Right ventricle myocardium inferior (tissue), 1 donor: Measurements from ENCODE around the gene FFAR4. TPM values are rescaled to one million over a fixed set of nuclear protein-coding genes. Genes with fewer than 3 reads are reported as not detected.

Experiments used
- ATAC-seq: fragments of 200-7000 bp; cut with Tn5 transposase; one replicate; pipeline ENCODE4 v1.9.1; 2020; ENCODE audit warnings: mild to moderate bottlenecking, moderate library complexity
- DNase-seq: peaks from one replicate; pipeline ENCODE4 v3.0.0; 2021; ENCODE audit errors: missing footprints
- intact Hi-C: fragments of 100-400 bp; cut with DNase I; formaldehyde crosslinking; loops from one replicate; pipeline ENCODE4 v1.11.0; 2022
- total RNA-seq: library from RNA; stranded (reverse); fragmentation: NEBNext Ultra II Directional; extraction: Animal tissue kit (Norgen Biotek cat#: 25700); gene quantifications from one replicate; pipeline ENCODE4 v1.2.1, GENCODE V29; 2021
- donor health status: DM: no; HTN: yes; CAD: no; lungs with severe emphysema.

Gene FFAR4
- total RNA-seq, 1 donor from 2014 or later, result 0.24 TPM

DNA sequence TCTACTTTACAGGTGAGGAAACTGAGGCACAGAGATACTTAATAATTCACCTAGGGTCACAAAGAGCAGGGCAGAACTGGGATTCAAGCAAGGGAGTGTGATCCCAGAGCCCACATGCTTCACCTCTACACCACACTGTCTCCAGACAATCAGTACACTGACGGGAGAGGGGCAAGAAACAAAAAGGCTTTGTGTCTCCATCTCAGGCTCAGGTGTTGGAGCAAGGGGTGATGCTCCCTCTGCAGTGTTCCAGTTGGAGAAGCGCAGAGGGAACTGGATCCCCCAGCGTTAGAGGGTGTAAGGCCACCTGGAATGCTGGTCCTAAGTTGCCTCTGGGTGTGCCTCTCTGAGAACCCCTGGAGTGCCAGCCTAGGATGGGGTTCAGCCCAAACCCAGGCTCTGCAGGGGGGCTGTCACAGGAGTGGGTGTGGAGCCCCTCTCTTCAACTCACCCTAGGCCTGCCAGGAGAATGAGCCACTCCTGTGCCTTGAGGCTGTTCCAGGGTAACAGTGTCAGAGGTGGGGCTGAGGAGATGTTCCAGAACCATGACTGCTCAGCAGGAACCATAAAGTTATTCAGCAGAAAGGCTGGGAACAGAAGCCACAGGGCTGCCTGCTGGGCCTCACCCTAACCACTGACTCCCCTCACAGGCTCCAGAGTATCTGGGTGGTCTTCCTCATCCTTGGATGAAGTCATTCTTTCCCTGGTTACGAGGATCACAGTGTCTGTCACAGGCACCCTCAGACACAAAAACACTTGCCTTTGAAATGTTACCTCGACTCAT lies 29.1 kb downstream of the FFAR4 start:
- intact Hi-C loops, result no loop called here
- DNase-seq, result no peak
- no peak for ATAC-seq

DNA sequence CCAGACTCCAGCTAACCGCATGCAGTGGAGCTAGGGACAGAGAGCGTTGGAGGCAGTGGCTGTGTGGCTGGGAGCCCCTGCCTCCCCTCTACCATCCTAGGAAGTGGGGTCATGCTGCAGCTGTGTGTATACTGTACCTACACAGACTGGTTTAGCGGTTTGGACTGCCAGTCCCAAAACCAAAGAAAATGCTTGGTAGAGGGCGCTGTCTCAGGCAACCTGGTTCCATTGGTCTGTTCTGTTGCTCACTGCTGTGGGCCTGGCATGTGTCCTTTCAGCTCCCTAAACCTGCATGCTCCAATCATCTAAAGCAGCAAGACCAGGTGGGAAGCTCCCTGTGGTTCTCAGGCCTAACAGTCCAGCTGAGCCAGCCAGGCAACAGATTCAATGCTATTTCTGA lies 30.1 kb downstream of the FFAR4 start:
- ATAC-seq (no peak), DNase-seq (no peak)
- intact Hi-C loops, result no loop called here

DNA sequence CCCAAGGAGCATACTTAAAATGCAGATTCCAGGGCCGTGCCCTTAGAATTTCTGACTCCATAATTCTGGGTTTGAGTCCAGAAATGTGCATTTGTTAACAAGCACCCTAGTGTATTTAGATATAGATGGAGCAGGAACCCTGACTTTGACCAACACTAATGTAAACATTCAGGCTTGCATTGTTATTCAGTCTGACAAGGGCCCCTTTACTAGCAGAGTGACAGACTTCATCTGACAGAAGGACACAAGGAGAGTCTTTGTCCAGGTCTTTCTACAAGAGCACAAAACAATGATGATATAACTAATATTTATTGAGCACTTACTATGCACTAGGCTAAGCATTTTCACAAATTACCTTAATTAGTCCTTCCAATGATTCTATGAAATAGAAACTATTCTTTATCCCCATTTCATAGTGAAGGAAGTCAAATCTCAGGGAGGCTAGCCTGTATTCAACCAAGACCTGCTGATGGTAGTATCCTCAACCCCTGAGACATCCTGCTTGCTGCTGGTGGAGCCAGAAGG lies 30.7 kb downstream of the FFAR4 start:
- ATAC-seq (no peak), DNase-seq (no peak)
- intact Hi-C loops, result no loop called here

DNA sequence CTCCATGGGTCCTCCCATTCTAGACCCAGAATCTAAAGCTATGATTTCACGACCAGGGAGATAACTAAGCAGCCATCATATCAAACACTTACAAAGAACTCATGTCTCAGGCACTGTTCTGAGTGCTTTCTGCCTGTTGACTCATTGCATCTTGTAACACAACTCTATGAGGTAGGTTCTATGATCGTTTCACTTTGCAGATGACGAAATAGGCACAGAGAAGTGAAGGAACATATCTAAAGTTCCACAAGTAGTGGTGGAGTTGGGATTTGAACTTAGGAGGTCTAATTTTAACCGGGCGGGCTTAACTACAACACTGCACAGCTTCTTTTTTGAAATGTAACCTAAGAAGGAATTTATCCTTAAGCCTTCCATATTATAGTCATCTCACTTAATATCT lies 31.7 kb downstream of the FFAR4 start:
- intact Hi-C loops, result no loop called here
- ATAC-seq (no peak), DNase-seq (no peak)

DNA sequence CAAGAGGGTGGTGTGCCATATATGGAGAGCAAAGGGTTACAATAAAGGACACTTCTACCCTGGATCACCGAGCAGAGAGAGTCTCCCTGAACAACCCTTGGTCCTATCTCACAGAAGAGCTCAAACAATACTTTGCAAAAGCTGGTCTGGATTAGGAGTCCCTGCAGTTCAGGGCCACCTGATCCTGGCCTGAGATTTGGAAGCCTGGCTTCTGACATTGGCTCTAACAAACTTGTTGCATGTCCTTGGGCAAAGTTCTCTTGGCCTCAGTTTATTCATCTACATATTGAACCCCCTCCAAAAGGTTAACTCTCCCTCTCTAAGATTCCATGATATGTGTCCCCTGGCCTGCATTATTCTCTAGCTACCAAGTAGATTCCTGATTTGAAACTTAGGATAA lies 32.9 kb downstream of the FFAR4 start:
- intact Hi-C loops, result no loop called here
- no peak for ATAC-seq
- no peak for DNase-seq

DNA sequence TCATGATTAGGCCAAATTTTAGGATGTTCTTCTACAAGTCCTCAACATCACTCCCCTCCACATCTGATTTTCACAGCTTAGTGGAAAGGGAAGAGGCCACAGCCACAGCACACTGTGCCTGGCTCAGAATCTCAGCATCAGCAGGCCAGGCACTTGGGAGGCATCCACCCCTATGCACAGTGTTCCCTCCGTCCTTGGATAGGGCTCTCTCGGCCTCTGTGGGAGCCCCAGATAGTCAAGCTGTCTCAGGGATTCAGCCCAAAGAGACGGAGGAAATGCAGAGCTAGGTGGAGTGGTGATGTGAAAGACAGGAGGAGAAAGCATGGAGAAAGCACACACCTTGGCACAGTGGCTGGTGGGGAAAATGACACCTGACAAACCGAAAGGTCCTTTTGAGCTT lies 33.3 kb downstream of the FFAR4 start:
- DNase-seq (no peak), ATAC-seq (no peak)
- intact Hi-C loops, result no loop called here

DNA sequence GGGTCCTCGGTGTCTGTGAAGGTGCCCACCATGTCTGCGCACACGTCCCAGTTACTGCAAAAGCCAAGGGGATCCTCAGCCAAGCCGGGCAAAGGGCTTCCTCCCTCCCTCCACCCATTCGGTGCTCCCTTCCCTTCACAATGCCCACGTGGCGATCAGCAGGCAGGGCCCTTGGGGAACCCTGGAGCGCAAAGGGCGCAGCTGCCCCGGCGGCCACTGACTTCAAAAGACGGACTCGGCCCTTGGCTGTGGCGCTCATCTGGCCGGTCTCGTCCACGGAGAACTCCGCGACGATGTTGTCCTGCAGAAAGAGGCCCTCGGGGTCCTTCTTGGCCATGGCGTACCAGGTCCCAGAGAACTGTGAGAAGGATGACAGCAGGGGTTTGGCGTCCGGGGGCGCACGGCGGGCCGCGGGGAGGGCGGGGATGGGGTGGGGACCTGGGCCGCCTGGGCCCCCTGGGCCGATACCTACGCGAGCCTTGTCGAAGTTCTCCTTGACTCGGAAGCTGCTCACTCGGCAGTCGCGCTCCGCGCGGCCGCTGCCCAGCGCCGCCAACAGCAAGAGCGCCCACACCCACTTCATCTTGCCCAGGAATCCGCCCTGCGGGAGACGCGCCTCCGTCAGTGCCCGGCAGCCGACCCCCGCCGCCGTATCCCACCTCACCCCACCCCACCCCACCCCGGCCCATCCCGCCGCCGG lies 34.1 kb downstream of the FFAR4 start:
- no peak for DNase-seq
- intact Hi-C loops, result no loop called here
- no peak for ATAC-seq

DNA sequence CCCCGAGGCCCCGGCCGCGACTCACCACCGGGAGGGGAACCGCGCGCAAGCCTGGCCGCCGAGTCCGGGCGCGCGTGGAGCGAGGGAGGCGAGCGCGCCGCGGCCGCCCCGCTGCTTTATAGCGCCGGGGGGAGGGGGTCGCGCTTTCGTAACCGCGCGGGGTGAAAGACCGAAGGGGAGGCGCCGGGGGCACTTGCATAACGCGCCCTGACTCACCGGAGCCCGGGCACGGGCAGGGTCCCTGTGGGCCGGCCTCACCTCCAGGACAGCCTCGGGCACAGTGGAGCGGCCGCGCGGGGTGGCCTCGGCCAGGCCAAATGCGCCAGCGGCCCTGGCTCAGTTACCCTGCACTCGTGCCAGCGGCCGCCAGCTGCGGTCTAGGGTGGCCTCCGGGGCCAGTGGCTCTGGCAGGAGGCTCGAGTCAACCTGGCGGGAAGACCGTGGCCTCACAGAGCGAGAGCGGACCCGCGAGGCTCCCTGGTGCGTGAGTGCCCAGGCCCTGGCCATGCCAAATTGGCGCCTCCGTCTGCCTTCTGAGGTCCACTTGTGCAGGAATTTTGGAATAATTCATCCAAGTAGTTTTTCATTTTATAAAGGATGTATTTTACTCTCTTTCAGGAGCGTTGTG lies 34.8 kb downstream of the FFAR4 start, which contains the start of gene RBP4:
Gene RBP4, minus strand, starts transcription at position 90 of the 628 bp plus-strand sequence. CDS start 207 bp downstream, outside the sequence.
- no peak for DNase-seq
- intact Hi-C loops, result no loop called here
- peak; percentile 31 for ATAC-seq

DNA sequence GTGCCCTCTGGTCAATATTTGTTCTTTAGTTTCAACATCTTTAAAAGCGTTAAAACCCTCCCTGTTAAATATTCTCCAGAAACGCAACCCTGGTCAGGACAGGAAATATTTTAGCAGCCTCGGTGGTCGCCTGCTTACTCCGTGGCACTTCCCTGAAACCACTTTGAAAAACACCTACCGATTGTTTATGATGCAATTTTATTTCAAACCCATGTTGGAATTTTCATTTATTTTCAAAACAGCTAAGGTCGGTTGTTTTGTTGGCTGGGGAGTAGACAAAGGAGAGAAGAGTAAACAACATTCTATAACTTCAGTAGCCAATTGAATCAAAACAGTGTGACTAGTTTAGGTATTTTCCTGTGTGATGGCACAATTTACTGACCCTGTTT lies 35.3 kb downstream of the FFAR4 start:
- intact Hi-C loops, result no loop called here
- DNase-seq, result no peak
- no peak for ATAC-seq

DNA sequence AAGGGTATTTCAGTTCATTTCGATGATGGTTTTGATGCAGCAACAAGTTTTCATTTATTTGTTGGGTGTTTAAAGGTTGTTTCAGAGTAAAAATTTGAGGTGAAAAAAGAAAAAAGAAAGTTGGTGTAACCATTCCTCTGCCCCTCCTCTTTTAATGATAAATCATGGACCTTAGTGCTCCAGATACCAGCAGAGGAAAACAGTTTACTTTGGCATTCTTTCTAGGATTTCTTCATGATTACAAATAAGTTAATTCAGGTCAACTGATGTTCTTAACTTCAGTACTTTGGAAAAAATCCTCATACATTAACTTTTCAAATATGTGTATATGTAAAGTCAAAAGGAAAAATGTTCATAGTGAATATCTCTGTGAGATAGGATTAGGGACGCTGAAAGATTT lies 36.6 kb downstream of the FFAR4 start:
- intact Hi-C loops, result no loop called here
- DNase-seq (no peak), ATAC-seq (no peak)

DNA sequence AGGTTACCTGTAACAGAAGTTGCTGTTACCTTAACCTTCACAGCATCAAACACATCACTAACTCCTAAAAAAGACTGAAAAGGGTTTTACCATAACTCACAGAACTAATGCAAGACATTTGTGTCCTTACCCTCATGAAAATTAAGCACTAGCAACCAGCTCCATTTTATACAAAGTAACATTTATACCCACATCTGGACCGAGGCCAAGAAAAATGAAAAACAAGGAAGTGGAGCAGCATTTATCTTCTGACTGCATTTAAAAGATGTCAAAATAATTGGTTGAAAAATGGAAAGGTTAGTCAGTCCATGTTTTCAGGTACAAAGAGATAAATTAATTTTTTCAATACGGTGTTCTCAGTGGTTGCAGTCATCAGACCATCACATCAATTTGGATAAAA lies 37.7 kb downstream of the FFAR4 start:
- intact Hi-C loops, result no loop called here
- no peak for ATAC-seq
- no peak for DNase-seq

DNA sequence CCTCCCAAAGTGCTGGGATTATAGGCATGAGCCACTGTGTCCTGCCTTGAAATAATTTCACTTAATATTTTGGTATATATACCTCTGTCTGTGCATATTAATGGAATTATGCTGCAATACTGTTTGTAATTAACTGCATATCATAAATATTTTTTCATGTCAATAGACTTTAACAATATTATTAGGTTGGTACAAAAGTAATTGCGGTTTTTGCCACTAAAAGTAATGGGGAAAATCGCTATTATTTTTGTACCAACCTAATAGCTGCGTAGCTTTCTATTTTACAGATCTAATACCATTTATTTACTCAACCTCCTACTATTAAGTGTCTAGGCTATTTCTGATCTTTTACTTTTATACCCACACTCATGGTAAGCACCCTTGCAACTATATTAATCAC lies 42.0 kb downstream of the FFAR4 start:
- intact Hi-C loops, result no loop called here
- ATAC-seq, result no peak
- no peak for DNase-seq

DNA sequence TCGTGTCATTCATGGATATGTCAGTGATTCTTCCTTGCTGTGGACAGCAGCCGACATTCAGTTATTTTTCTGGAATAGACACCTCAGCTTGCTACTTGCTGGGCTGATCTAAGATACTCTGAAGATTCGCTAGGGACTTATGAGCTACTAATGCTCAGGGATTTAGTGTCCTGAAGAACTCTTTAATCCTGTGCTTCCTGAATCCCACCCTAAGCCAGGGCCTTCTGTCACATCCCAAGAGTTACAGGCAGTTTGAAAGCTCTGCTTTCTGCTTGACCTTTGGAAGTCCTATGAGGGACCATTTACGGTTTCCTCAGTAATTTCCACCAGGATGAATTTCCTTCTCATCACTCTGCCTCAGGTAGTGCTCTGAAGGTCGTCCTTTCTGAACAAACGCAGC lies 45.8 kb downstream of the FFAR4 start, which contains the start of gene PDE6C:
Gene PDE6C, plus strand, starts transcription at position 227 of the 400 bp plus-strand sequence. CDS start 189 bp downstream, outside the sequence.
- no peak for DNase-seq
- ATAC-seq, result no peak
- intact Hi-C loops, result no loop called here

DNA sequence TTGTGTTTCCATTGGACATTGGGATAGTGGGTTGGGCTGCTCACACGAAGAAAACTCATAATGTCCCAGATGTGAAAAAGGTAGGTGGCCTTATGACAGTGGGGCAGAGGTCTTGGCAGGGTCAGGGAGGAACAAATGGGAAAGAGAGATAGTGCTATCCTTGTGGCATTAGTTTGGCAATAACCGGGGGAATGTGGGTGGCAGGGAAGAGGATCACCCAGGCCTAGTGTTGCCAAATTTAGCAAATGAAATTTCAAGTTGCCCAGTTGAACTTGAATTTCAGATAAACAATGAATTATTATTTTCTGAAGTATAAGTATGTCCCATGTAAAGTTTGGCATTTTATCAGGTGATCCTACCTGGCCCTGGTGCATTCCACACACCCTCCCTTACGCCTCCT lies 46.7 kb downstream of the FFAR4 start:
- intact Hi-C loops, result no loop called here
- no peak for DNase-seq
- no peak for ATAC-seq

DNA sequence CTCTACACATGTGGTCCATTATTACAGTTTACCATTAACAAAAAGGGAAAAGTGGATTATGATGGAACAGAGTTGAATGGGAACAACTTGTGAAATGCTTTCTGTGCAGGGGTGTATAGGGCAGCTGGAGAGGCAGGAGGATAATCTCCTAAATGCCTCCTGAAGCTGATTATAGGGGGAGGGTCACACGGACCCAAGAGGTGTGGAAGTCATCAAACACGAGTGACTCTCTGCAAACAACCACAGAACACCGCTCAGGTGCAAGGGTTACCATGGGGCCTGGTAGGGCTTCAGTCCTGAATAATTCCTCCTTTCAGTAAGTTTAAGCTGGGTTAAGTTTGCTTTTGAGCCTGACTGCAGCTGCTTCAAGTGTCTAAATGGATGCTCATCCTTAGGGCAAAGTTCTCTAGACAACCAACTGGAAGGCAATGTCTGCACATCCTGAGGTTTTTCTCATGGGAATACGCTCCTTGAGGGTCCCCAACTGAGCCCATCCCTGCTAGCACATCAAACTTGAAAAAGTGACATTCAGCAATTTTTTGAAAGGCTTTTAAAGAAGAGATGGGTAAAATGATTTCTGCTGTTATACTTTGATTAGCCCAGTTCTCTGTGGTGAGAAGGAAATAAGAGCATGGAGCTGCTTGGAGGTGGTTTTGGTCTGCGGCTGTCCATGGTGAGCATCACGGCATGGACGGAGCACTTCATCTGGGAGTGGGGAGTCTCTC lies 47.8 kb downstream of the FFAR4 start:
- intact Hi-C loops, result no loop called here
- ATAC-seq (no peak), DNase-seq (no peak)

DNA sequence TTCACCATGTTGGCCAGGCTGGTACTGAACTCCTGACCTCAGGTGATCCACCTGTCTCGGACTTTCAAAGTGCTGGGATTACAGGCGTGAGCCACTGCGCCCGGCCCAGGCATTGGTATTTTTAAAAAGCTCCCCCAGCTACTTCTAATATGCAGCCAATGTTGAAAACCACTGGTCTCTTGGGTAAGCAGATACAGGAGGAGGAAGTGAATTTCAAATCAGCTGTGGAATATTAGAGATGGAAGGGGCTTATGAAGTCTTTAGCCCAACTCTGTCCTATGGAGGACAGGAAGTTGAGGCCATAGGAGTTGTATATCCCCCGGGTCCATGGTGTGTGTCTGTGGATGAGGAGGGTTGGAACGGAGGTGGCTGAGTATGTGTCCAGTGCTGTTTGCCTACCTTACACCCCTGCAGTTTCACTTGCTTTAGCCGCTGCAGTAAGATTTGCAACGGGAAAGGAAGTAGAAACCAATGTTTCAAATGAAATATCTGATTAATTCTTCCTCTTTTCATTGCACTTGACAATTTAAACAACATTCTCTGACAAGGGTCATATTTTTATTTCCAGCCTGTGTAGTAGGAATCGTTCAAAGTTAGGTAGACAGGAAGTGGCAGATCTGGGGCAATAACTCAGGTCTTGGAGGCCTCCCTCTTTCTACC lies 49.2 kb downstream of the FFAR4 start:
- peak; percentile 13 for ATAC-seq
- intact Hi-C loops, result no loop called here
- no peak for DNase-seq

DNA sequence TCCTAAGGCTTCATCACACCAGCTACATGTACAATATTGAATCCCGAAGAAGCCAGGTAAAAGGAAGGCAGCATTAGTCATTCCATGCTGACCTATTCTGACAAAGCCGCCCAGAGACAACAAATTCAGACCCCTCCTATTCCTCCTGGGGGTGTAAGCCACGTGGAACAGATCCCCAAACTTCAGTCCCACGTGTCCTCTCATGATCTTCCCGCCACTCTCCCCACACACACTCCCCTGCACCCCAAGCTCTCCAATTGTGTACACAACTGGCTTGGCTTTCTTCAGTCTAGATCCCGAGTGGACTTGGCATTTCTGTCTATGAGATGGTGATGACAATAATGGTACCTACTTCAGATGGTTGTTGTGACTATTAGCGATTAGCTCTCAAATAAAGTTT lies 54.5 kb downstream of the FFAR4 start:
- intact Hi-C loops, result no loop called here
- no peak for ATAC-seq
- no peak for DNase-seq

DNA sequence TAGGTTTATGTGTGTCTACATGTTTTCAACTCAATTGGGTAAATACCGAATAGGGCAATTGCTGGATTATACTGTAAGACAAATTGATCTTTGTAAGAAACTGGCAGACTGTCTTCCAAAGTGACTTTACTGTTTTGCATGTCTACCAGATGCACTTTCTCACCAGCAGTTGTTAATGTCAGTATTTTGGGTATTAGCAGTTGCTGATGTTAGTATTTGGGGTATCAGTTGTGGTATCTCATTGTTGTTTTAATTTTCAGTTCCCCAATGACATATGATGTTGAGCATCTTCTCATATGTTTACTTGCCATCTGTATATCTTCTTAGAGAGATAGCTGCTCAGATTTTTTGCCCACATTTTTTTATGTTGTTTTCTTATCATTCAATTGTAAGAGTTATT lies 56.5 kb downstream of the FFAR4 start:
- intact Hi-C loops, result no loop called here
- no peak for ATAC-seq
- no peak for DNase-seq

DNA sequence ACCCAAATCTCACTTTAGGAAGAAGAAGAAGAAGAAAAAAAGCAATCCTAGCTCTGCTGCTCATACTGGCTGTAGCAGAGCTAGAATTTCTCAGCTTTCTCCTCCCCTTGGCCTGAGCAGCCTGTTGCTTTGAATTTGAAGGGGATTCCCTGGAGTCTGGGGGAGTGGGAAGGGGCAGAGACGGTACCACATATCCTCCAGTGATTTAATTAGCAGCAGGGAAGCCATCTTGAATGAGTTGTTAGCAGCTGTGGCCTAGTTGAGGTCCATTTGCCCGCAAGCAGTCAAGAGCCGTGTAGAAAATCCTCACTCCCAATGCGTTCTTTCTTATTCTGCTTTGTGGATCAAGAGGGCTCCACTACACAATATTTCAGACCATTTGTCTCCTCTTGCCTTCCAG lies 62.4 kb downstream of the FFAR4 start:
- intact Hi-C loops, result no loop called here
- DNase-seq (no peak), ATAC-seq (no peak)
